ENCODE results near the gene NFIL3. TPM values are rescaled to one million over a fixed set of nuclear protein-coding genes. Genes with fewer than 3 reads are reported as not detected.
"Not testable (repeated sequence)": the region's sequence is repeated elsewhere in the genome, so short reads cannot be mapped to it uniquely, and the experiment has no call there.

Gene NFIL3
- total RNA-seq, 1 donor = 9.7 TPM

GRCh38 chr9:91398926-91399325, 24.7 kb downstream of the NFIL3 start:
- DNase-seq (ENCODE audit: low read depth in 2 of 3, low spot score in 2 of 3) = no peak

GRCh38 chr9:91395553-91396471, 27.8 kb downstream of the NFIL3 start:
- DNase-seq (ENCODE audit: low read depth in 2 of 3, low spot score in 2 of 3) = peak in 2 of 3 donors; percentile 34 to 54

GRCh38 chr9:91395106-91395552, 28.5 kb downstream of the NFIL3 start:
- DNase-seq (ENCODE audit: low read depth in 2 of 3, low spot score in 2 of 3) = no peak

GRCh38 chr9:91393826-91394225, 29.8 kb downstream of the NFIL3 start:
- no peak for DNase-seq (ENCODE audit: low read depth in 2 of 3, low spot score in 2 of 3)

GRCh38 chr9:91392435-91392834, 31.2 kb downstream of the NFIL3 start:
- DNase-seq (ENCODE audit: low read depth in 2 of 3, low spot score in 2 of 3) = peak in 1 of 3 donors; percentile 72

GRCh38 chr9:91391818-91392217, 31.8 kb downstream of the NFIL3 start:
- DNase-seq (ENCODE audit: low read depth in 2 of 3, low spot score in 2 of 3) = no peak

GRCh38 chr9:91391412-91391811, 32.2 kb downstream of the NFIL3 start:
- no peak for DNase-seq (ENCODE audit: low read depth in 2 of 3, low spot score in 2 of 3)

GRCh38 chr9:91389686-91390085, 33.9 kb downstream of the NFIL3 start:
- not testable (repeated sequence) for DNase-seq (ENCODE audit: low read depth in 2 of 3, low spot score in 2 of 3)

- no peak for DNase-seq (ENCODE audit: low read depth in 2 of 3, low spot score in 2 of 3)
These were observed 36.9 kb downstream of the NFIL3 start for GRCh38 chr9:91386765-91387164.

- no peak for DNase-seq (ENCODE audit: low read depth in 2 of 3, low spot score in 2 of 3)
These were observed 38.7 kb downstream of the NFIL3 start for GRCh38 chr9:91384954-91385353.

GRCh38 chr9:91383577-91383976, 40.1 kb downstream of the NFIL3 start:
- DNase-seq (ENCODE audit: low read depth in 2 of 3, low spot score in 2 of 3) = no peak

GRCh38 chr9:91382298-91382697, 41.3 kb downstream of the NFIL3 start:
- no peak for DNase-seq (ENCODE audit: low read depth in 2 of 3, low spot score in 2 of 3)

- DNase-seq (ENCODE audit: low read depth in 2 of 3, low spot score in 2 of 3) = no peak
These were observed 44.2 kb downstream of the NFIL3 start for GRCh38 chr9:91379426-91379825.

GRCh38 chr9:91378695-91379127, 44.9 kb downstream of the NFIL3 start:
- peak in 1 of 3 donors; percentile 36 for DNase-seq (ENCODE audit: low read depth in 2 of 3, low spot score in 2 of 3)

- DNase-seq (ENCODE audit: low read depth in 2 of 3, low spot score in 2 of 3) = not testable (repeated sequence)
These were observed 45.6 kb downstream of the NFIL3 start for GRCh38 chr9:91378054-91378453.

- no peak for DNase-seq (ENCODE audit: low read depth in 2 of 3, low spot score in 2 of 3)
These were observed 47.4 kb downstream of the NFIL3 start for GRCh38 chr9:91376239-91376638.

- no peak for DNase-seq (ENCODE audit: low read depth in 2 of 3, low spot score in 2 of 3)
These were observed 48.7 kb downstream of the NFIL3 start for GRCh38 chr9:91374939-91375338.

GRCh38 chr9:91371894-91372293, 51.7 kb downstream of the NFIL3 start:
- DNase-seq (ENCODE audit: low read depth in 2 of 3, low spot score in 2 of 3) = no peak

GRCh38 chr9:91370006-91370405, 53.6 kb downstream of the NFIL3 start:
- not testable (repeated sequence) for DNase-seq (ENCODE audit: low read depth in 2 of 3, low spot score in 2 of 3)

GRCh38 chr9:91364702-91365101, 58.9 kb downstream of the NFIL3 start:
- DNase-seq (ENCODE audit: low read depth in 2 of 3, low spot score in 2 of 3) = no peak

- DNase-seq (ENCODE audit: low read depth in 2 of 3, low spot score in 2 of 3) = no peak
These were observed 59.6 kb downstream of the NFIL3 start for GRCh38 chr9:91364005-91364404.

GRCh38 chr9:91362051-91362611, 61.5 kb downstream of the NFIL3 start:
- no peak for DNase-seq (ENCODE audit: low read depth in 2 of 3, low spot score in 2 of 3)
